Bronchial smooth muscle cell (primary cell): ENCODE results near the gene UBE2Z. TPM values are rescaled to one million over a fixed set of nuclear protein-coding genes. Genes with fewer than 3 reads are reported as not detected.

Experiments used
- total RNA-seq: library from RNA; depleted of rRNA; stranded (reverse); fragments of >200 nt; gene quantifications from 2 replicates; pipeline ENCODE4 v1.2.1, GENCODE V29; 2014

UBE2Z gene
- total RNA-seq: 45.4 and 50.4 TPM in 2 replicates

GRCh38 chr17:48908047-48908843, at the start of gene UBE2Z:
Gene UBE2Z, plus strand, starts transcription at chr17:48908407. Its CDS starts 97 bp downstream, at chr17:48908504.

GRCh38 chr17:48944515-48945260, 36.5 kb downstream of the UBE2Z start, which contains the start of gene SNF8:
Gene SNF8, minus strand, starts transcription at chr17:48944842. Its CDS starts 108 bp downstream, at chr17:48944734.

Other genes starting within 250 kb of the UBE2Z start
- not detected in 2 replicates for gene PRAC1, start 185.9 kb upstream of the UBE2Z start, total RNA-seq
- not detected in 2 replicates for gene PRAC2, start 185.2 kb upstream of the UBE2Z start, total RNA-seq
- not detected in 2 replicates for gene HOXB13, start 179.7 kb upstream of the UBE2Z start, total RNA-seq
- not detected in 2 replicates for gene TTLL6, start 91.2 kb upstream of the UBE2Z start, total RNA-seq
- 42.1 and 49.6 TPM in 2 replicates for gene CALCOCO2, start 77.4 kb upstream of the UBE2Z start, total RNA-seq
- gene ATP5MC1, start 15.6 kb upstream of the UBE2Z start, total RNA-seq: 14.3 and 31.2 TPM in 2 replicates
- gene SNF8, start 36.4 kb downstream of the UBE2Z start, total RNA-seq: 103 and 135 TPM in 2 replicates
- not detected in 2 replicates for gene GIP, start 60.2 kb downstream of the UBE2Z start, total RNA-seq
- 2.1 and 2.5 TPM in 2 replicates for gene IGF2BP1, start 89.0 kb downstream of the UBE2Z start, total RNA-seq
- under 0.01 TPM in 1 of 2 replicates, not detected in the other for gene B4GALNT2, start 224.4 kb downstream of the UBE2Z start, total RNA-seq